WTC11 (cell line): ENCODE data around the gene ARG2.

ENCODE experiments used
- CTCF ChIP-seq: fragments of 200-600 bp; IDR thresholded peaks from 2 replicates; pipeline ENCODE4 v1.8.0; 2022; ENCODE audit warnings: antibody characterized with exemption
- FOXP1 ChIP-seq: sonication (generic); formaldehyde crosslinking; IDR thresholded peaks from 2 replicates; pipeline ENCODE4 v1.8.0; 2022; ENCODE audit warnings: missing genetic modification reagents, mild to moderate bottlenecking, moderate library complexity, borderline replicate concordance
- FOXP4 ChIP-seq: sonication (generic); formaldehyde crosslinking; IDR thresholded peaks from 2 replicates; pipeline ENCODE4 v1.8.0; 2022; ENCODE audit warnings: mild to moderate bottlenecking, missing genetic modification reagents
- JUN ChIP-seq: sonication (generic); formaldehyde crosslinking; IDR thresholded peaks from 2 replicates; pipeline ENCODE4 v1.8.0; 2023; ENCODE audit warnings: mild to moderate bottlenecking, missing genetic modification reagents
- KAT7 ChIP-seq: sonication (generic); formaldehyde crosslinking; IDR thresholded peaks from 2 replicates; pipeline ENCODE4 v1.8.1; 2023; ENCODE audit warnings: missing genetic modification reagents, mild to moderate bottlenecking, borderline replicate concordance
- MAX ChIP-seq: sonication (generic); formaldehyde crosslinking; IDR thresholded peaks from 2 replicates; pipeline ENCODE4 v1.8.0; 2022; ENCODE audit warnings: mild to moderate bottlenecking, missing genetic modification reagents
- NR1H2 ChIP-seq: sonication (generic); formaldehyde crosslinking; IDR thresholded peaks from 2 replicates; pipeline ENCODE4 v1.9.0; 2021; ENCODE audit warnings: mild to moderate bottlenecking, moderate library complexity, missing genetic modification reagents
- TF ChIP-seq, protein P1 (sequence below): sonication (generic); formaldehyde crosslinking; IDR thresholded peaks from 2 replicates; pipeline ENCODE4 v1.8.0; 2022; ENCODE audit warnings: mild to moderate bottlenecking, missing genetic modification reagents
- TF ChIP-seq, protein P2 (sequence below): sonication (generic); formaldehyde crosslinking; conservative IDR thresholded peaks from 2 replicates; pipeline ENCODE4 v1.8.1; 2023; ENCODE audit warnings: mild to moderate bottlenecking, low read depth, missing genetic modification reagents, moderate library complexity

DNA sequence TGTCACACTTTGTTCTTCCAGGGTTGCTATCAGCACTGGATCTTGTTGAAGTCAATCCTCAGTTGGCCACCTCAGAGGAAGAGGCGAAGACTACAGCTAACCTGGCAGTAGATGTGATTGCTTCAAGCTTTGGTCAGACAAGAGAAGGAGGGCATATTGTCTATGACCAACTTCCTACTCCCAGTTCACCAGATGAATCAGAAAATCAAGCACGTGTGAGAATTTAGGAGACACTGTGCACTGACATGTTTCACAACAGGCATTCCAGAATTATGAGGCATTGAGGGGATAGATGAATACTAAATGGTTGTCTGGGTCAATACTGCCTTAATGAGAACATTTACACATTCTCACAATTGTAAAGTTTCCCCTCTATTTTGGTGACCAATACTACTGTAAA, 31.0 kb downstream of the ARG2 start:
- TF ChIP-seq KAT7 (no peak), FOXP4 (no peak), NR1H2 (no peak), CTCF (no peak), MAX (CRISPR knock-in tag) (no peak), FOXP1 (CRISPR knock-in tag) (no peak), JUN (CRISPR knock-in tag) (no peak)
- TF ChIP-seq, protein P1, sequence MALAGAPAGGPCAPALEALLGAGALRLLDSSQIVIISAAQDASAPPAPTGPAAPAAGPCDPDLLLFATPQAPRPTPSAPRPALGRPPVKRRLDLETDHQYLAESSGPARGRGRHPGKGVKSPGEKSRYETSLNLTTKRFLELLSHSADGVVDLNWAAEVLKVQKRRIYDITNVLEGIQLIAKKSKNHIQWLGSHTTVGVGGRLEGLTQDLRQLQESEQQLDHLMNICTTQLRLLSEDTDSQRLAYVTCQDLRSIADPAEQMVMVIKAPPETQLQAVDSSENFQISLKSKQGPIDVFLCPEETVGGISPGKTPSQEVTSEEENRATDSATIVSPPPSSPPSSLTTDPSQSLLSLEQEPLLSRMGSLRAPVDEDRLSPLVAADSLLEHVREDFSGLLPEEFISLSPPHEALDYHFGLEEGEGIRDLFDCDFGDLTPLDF (CRISPR knock-in tag): no peak
- TF ChIP-seq, protein P2, sequence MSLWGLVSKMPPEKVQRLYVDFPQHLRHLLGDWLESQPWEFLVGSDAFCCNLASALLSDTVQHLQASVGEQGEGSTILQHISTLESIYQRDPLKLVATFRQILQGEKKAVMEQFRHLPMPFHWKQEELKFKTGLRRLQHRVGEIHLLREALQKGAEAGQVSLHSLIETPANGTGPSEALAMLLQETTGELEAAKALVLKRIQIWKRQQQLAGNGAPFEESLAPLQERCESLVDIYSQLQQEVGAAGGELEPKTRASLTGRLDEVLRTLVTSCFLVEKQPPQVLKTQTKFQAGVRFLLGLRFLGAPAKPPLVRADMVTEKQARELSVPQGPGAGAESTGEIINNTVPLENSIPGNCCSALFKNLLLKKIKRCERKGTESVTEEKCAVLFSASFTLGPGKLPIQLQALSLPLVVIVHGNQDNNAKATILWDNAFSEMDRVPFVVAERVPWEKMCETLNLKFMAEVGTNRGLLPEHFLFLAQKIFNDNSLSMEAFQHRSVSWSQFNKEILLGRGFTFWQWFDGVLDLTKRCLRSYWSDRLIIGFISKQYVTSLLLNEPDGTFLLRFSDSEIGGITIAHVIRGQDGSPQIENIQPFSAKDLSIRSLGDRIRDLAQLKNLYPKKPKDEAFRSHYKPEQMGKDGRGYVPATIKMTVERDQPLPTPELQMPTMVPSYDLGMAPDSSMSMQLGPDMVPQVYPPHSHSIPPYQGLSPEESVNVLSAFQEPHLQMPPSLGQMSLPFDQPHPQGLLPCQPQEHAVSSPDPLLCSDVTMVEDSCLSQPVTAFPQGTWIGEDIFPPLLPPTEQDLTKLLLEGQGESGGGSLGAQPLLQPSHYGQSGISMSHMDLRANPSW: no peak
